Activated T-helper 17 cell treated with anti-CD3 and anti-CD28 coated beads, Interleukin-2, amount 50 U/mL, for 72 hours (primary cell): ENCODE measurements around the gene PHOX2A. TPM values are rescaled to one million over a fixed set of nuclear protein-coding genes. Genes with fewer than 3 reads are reported as not detected.
"Not testable (repeated sequence)": the region's sequence is repeated elsewhere in the genome, so short reads cannot be mapped to it uniquely, and the experiment has no call there.

ENCODE experiments used
- ATAC-seq: fragments of 150-1000 bp; cut with Tn5 transposase; replicated peaks from 2 replicates; pipeline ENCODE4 v1.10.0; 2021; ENCODE audit warnings: mild to moderate bottlenecking, moderate library complexity
- H3K27ac Mint-ChIP-seq: one replicate; pipeline ENCODE4 v1.8.0; 2022; ENCODE audit warnings: mixed read lengths
- H3K27me3 Mint-ChIP-seq: one replicate; pipeline ENCODE4 v1.8.0; 2022; ENCODE audit warnings: mixed read lengths
- H3K36me3 Mint-ChIP-seq: one replicate; pipeline ENCODE4 v1.8.0; 2022; ENCODE audit warnings: low read depth, mild to moderate bottlenecking, mixed read lengths
- H3K4me1 Mint-ChIP-seq: one replicate; pipeline ENCODE4 v1.8.0; 2022; ENCODE audit warnings: mixed read lengths
- H3K4me3 Mint-ChIP-seq: one replicate; pipeline ENCODE4 v1.8.0; 2022; ENCODE audit warnings: mild to moderate bottlenecking, mixed read lengths
- H3K9me3 Mint-ChIP-seq: one replicate; pipeline ENCODE4 v1.8.0; 2022; ENCODE audit warnings: mixed read lengths
- total RNA-seq, 2 donors: library from RNA; stranded (reverse); gene quantifications; one replicate each; pipeline ENCODE4 v1.2.3, GENCODE V29; 2022

Gene PHOX2A
- total RNA-seq, 2 donors from 2014 or later = not detected

DNA sequence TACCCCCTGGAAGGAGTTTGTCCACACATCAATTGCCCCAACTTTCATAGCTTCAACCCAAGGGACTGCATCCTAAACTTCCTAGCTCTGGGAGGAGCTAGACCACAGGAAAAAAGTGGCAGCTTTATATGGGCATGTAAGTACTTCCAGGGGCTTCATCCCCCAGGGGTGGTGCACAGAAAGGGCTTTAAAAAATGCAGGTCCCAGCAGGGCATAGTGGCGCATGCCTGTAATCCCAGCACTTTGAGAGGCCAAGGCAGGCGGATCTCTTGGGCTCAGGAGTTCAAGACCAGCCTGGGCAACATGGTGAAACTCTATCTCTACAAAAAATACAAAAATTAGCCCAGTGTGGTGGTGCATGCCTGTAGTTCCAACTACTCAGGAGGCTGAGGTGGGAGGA, 37.2 kb downstream of the PHOX2A start:
- not testable (repeated sequence) for ATAC-seq, H3K4me1 Mint-ChIP-seq, H3K4me3 Mint-ChIP-seq, H3K36me3 Mint-ChIP-seq, H3K27ac Mint-ChIP-seq
- peaks cover 23% of the 10 kb centered on the region for H3K27me3 Mint-ChIP-seq
- peaks cover 12% of the 10 kb centered on the region for H3K9me3 Mint-ChIP-seq

DNA sequence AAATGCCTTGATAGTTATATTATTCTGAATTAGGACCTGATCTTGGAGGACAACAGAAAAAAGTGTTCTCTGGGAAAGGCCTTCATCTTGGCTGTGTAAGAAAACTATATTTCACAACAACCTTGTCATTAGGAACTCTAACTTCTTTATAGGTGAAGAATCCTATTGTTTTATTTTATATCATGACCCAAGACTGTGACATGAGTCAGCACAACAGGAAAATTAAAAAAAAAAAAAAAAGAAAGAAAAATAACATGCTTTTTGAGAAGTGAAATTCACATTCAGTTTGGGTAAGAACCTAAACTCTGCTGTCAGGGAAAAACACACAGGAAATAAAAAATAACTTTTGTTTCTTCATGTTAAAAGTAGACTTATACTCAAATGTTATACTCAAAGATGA, 39.1 kb downstream of the PHOX2A start:
- peaks cover 13% of the 10 kb centered on the region for H3K27me3 Mint-ChIP-seq
- no peak for ATAC-seq
- H3K27ac Mint-ChIP-seq = no peak overlapping the region

DNA sequence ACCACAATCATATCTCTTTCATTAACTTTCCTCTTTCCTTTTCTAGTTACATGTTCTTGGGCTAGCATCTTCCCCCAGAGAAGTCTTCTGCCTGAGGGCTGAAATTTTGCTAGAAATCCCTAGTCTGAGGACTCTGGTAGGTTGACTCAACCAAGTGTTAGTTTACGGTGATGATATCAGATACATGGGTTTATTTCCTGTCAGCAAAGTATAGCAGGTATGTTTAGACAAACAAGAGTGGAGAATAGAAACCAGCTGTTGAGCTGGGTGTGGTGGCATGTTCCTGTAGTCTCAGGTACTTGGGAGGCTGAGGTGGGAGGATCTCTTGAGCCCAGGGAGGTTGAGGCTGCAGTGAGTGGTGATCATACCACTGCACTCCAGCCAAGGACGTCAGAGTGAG, 40.8 kb downstream of the PHOX2A start:
- H3K27ac Mint-ChIP-seq = no peak overlapping the region
- no peaks in the 10 kb centered on the region for H3K9me3 Mint-ChIP-seq
- H3K27me3 Mint-ChIP-seq = no peaks in the 10 kb centered on the region
- no peaks in the 10 kb centered on the region for H3K36me3 Mint-ChIP-seq
- H3K4me1 Mint-ChIP-seq = no peaks in the 10 kb centered on the region
- no peak for ATAC-seq
- no peak overlapping the region for H3K4me3 Mint-ChIP-seq

More for the DNA sequence above, 39.1 kb downstream of the PHOX2A start:
- H3K9me3 Mint-ChIP-seq = peaks cover 8% of the 10 kb centered on the region
- no peak overlapping the region for H3K4me3 Mint-ChIP-seq
- no peaks in the 10 kb centered on the region for H3K4me1 Mint-ChIP-seq
- H3K36me3 Mint-ChIP-seq = no peaks in the 10 kb centered on the region

DNA sequence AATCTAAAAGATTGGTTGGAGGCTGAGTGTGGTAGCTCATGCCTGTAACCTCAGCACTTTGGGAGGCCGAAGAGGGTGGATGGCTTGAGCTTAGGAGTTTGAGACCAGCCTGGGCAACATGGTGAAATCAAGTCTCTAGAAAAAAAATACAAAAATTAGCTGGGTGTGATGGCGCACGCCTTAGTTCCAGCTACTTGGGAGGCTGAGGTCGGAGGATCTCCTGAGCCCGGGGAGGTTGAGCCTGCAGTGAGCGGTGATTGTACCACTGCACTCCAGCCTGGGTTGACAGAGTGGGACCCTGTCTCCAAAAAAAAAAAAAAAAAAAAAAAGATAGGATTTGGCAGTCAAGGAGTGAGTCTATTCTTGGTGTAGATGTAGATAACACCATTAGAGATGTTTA, 41.4 kb downstream of the PHOX2A start:
- Mint-ChIP-seq H3K4me1 (no peaks in the 10 kb centered on the region), H3K9me3 (no peaks in the 10 kb centered on the region), H3K4me3 (no peak overlapping the region), H3K27me3 (no peaks in the 10 kb centered on the region), H3K36me3 (no peaks in the 10 kb centered on the region), H3K27ac (no peak overlapping the region)
- no peak for ATAC-seq

DNA sequence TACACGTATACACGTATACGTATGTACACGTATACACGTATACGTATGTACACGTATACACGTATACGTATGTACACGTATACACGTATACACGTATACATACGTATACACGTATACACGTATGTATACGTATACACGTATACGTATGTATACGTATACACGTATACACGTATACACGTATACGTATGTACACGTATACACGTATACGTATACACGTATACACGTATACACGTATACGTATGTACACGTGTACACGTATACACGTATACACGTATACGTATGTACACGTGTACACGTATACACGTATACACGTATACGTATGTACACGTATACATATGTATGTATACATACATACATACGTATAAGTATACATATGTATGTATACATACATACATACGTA, 42.5 kb downstream of the PHOX2A start:
- not testable (repeated sequence) for H3K4me3 Mint-ChIP-seq, H3K4me1 Mint-ChIP-seq, H3K27me3 Mint-ChIP-seq, H3K9me3 Mint-ChIP-seq, H3K36me3 Mint-ChIP-seq, ATAC-seq, H3K27ac Mint-ChIP-seq

DNA sequence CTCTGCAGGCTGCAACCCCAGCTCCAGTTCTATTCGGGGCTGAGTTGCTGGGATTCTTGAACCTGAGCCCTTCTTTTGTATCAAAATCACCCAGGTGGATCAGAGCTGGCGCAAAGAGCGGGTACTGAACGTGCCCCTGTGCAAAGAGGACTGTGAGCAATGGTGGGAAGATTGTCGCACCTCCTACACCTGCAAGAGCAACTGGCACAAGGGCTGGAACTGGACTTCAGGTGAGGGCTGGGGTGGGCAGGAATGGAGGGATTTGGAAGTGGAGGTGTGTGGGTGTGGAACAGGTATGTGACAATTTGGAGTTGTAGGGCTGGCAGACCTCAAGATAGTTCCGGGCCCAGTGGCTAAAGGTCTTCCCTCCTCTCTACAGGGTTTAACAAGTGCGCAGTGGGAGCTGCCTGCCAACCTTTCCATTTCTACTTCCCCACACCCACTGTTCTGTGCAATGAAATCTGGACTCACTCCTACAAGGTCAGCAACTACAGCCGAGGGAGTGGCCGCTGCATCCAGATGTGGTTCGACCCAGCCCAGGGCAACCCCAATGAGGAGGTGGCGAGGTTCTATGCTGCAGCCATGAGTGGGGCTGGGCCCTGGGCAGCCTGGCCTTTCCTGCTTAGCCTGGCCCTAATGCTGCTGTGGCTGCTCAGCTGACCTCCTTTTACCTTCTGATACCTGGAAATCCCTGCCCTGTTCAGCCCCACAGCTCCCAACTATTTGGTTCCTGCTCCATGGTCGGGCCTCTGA, 48.3 kb downstream of the PHOX2A start:
- Mint-ChIP-seq H3K27ac (no peak overlapping the region), H3K27me3 (no peaks in the 10 kb centered on the region), H3K4me3 (no peak overlapping the region), H3K9me3 (no peaks in the 10 kb centered on the region), H3K4me1 (no peaks in the 10 kb centered on the region), H3K36me3 (no peaks in the 10 kb centered on the region)
- no peak for ATAC-seq

DNA sequence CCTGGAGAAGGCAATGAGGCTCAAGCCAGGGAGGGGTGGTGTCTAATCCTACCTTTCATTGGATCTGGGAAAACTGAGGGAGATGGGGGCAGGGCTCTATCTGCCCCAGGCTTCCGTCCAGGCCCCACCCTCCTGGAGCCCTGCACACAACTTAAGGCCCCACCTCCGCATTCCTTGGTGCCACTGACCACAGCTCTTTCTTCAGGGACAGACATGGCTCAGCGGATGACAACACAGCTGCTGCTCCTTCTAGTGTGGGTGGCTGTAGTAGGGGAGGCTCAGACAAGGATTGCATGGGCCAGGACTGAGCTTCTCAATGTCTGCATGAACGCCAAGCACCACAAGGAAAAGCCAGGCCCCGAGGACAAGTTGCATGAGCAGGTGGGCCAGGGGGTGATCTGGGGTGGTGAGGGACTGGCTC, 52.0 kb downstream of the PHOX2A start, which contains the start of gene FOLR1:
FOLR1 (plus strand) TSS at position 180 of the 421 bp plus-strand sequence; CDS start at position 214, 34 bp downstream.
- Mint-ChIP-seq H3K9me3 (no peaks in the 10 kb centered on the region), H3K36me3 (no peaks in the 10 kb centered on the region), H3K4me3 (no peak within 1 kb of the TSS), H3K27ac (no peak within 1 kb of the TSS), H3K4me1 (no peaks in the 10 kb centered on the region), H3K27me3 (no peaks in the 10 kb centered on the region)
- no peak for ATAC-seq

DNA sequence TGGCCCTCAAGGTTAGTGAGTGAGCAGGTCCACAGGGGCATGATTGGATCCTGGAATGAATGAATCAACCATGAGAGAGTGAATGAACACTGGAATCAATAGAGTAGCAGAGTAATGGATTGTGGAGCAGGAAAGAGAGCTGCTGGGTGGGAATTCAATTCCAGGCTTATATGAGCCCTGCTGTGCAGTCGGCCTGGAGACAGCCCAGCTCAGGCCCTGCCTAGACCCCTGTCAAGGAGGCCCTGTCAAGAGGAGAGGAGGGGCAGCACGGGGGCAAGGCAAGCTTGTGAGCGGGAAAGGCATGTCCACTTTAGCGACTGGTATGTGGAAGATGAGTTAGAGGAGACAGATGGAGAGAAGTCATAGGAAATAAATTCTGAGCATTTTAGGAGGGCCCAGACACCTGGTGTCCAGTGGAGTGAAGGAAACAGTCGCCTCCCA, 53.3 kb downstream of the PHOX2A start:
- Mint-ChIP-seq H3K4me1 (no peaks in the 10 kb centered on the region), H3K27ac (no peak overlapping the region), H3K27me3 (no peaks in the 10 kb centered on the region), H3K4me3 (no peak overlapping the region), H3K9me3 (no peaks in the 10 kb centered on the region), H3K36me3 (no peaks in the 10 kb centered on the region)
- ATAC-seq = no peak

DNA sequence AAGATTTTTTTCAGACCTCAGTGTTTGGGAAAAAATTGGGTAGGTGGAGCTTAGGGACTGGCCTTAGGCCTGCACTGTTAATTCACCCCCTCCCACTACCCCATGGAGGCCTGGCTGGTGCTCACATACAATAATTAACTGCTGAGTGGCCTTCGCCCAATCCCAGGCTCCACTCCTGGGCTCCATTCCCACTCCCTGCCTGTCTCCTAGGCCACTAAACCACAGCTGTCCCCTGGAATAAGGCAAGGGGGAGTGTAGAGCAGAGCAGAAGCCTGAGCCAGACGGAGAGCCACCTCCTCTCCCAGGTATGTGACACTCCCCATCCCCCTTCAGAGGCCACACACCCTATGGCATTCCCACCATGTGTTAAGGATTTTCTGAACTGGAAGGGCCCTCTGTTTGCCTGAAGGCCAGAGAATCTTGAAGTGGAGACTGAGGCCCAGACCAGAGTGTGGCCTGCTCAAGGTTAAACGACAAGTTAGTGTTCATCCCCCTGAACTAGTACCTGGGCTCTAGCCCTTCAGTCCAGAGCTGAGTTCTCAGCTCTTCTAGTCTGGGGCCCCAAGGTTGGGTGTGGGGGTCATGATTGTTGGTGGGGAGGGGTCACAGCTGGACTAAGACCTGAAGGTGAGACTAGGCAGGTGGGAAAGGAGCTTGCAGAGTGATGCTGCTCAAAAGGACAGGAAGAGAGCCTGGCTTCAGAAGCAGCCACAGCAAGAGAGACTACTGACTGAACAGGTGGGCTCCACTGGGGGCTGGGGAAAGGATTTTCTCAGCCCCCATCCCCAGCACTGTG, 54.3 kb downstream of the PHOX2A start:
- H3K4me1 Mint-ChIP-seq = no peaks in the 10 kb centered on the region
- H3K27me3 Mint-ChIP-seq = no peaks in the 10 kb centered on the region
- H3K36me3 Mint-ChIP-seq = no peaks in the 10 kb centered on the region

More for the DNA sequence above, 54.3 kb downstream of the PHOX2A start:
- Mint-ChIP-seq H3K4me3 (no peak overlapping the region), H3K9me3 (no peaks in the 10 kb centered on the region), H3K27ac (no peak overlapping the region)
- no peak for ATAC-seq

Other genes with a start within 250 kb of the PHOX2A start
- gene IL18BP, start 245.3 kb downstream of the PHOX2A start, total RNA-seq = 10 to 100 TPM; 18.4 to 21.9 TPM
- gene NUMA1, start 163.6 kb downstream of the PHOX2A start, total RNA-seq = 100 to 1,000 TPM; 179 to 277 TPM
- 1 to 10 TPM; 3.3 to 5.4 TPM for gene LRRC51, start 163.3 kb downstream of the PHOX2A start, total RNA-seq
- gene LAMTOR1, start 140.9 kb downstream of the PHOX2A start, total RNA-seq = 10 to 100 TPM; 53.4 to 69.1 TPM
- under 1 TPM in 1 of 2 donors, not detected in 1; 0.26 TPM for gene TOMT, start 138.3 kb downstream of the PHOX2A start, total RNA-seq
- 10 to 100 TPM; 35.5 to 65.6 TPM for gene ANAPC15, start 131.5 kb downstream of the PHOX2A start, total RNA-seq
- not detected for gene FOLR3, start 108.5 kb downstream of the PHOX2A start, total RNA-seq
- gene FOLR1, start 52.0 kb downstream of the PHOX2A start, total RNA-seq = not detected
- not detected for gene FOLR2, start 27.4 kb downstream of the PHOX2A start, total RNA-seq
- 10 to 100 TPM; 69.3 to 86.6 TPM for gene INPPL1, start 19.4 kb downstream of the PHOX2A start, total RNA-seq
- 10 to 100 TPM; 33.7 to 43.8 TPM for gene CLPB, start 190.4 kb upstream of the PHOX2A start, total RNA-seq